ENCODE data around the gene LIMK2. TPM values are rescaled to one million over a fixed set of nuclear protein-coding genes. Genes with fewer than 3 reads are reported as not detected.
"Not testable (repeated sequence)": the region's sequence is repeated elsewhere in the genome, so short reads cannot be mapped to it uniquely, and the experiment has no call there.

Gene LIMK2
- total RNA-seq, 2 donors from 2014 or later = 390 to 657 TPM

GRCh38 chr22:31222736-31223135, 10.6 kb downstream of the LIMK2 start:
- Mint-ChIP-seq H3K27ac (peak overlapping the region; percentile 74 to 100), H3K27me3 (no peaks in the 10 kb centered on the region), H3K4me1 (ENCODE audit: low read depth in 2 of 2) (peaks cover 68 to 73% of the 10 kb centered on the region in 2 donors), H3K36me3 (peaks cover 36% of the 10 kb centered on the region), H3K4me3 (peak overlapping the region; percentile 83), H3K9me3 (no peaks in the 10 kb centered on the region)
- no peak for ATAC-seq
- no peak for DNase-seq (ENCODE audit: low spot score)

GRCh38 chr22:31223786-31224191, 11.7 kb downstream of the LIMK2 start:
- Mint-ChIP-seq H3K27me3 (no peaks in the 10 kb centered on the region), H3K9me3 (no peaks in the 10 kb centered on the region), H3K36me3 (peaks cover 34% of the 10 kb centered on the region), H3K27ac (peak overlapping the region; percentile 74 to 100), H3K4me1 (ENCODE audit: low read depth in 2 of 2) (peaks cover 67 to 75% of the 10 kb centered on the region in 2 donors), H3K4me3 (peak overlapping the region; percentile 83)
- DNase-seq (ENCODE audit: low spot score) (no peak), ATAC-seq (peak in 1 of 2 donors; percentile 45)

GRCh38 chr22:31224691-31225090, 12.6 kb downstream of the LIMK2 start:
- peaks cover 75 to 79% of the 10 kb centered on the region in 2 donors for H3K4me1 Mint-ChIP-seq (ENCODE audit: low read depth in 2 of 2)
- peak overlapping the region; percentile 74 to 100 for H3K27ac Mint-ChIP-seq

GRCh38 chr22:31227186-31227585, 15.1 kb downstream of the LIMK2 start:
- ATAC-seq = no peak
- peaks cover 75 to 82% of the 10 kb centered on the region in 2 donors for H3K4me1 Mint-ChIP-seq (ENCODE audit: low read depth in 2 of 2)

More at GRCh38 chr22:31224691-31225090, 12.6 kb downstream of the LIMK2 start:
- peaks cover 34% of the 10 kb centered on the region for H3K36me3 Mint-ChIP-seq
- H3K9me3 Mint-ChIP-seq; ATAC-seq; H3K27me3 Mint-ChIP-seq; DNase-seq (ENCODE audit: low spot score): not testable (repeated sequence)
- H3K4me3 Mint-ChIP-seq = peak overlapping the region; percentile 49

GRCh38 chr22:31229402-31230079, 17.4 kb downstream of the LIMK2 start:
- Mint-ChIP-seq H3K36me3 (peaks cover 32% of the 10 kb centered on the region), H3K4me1 (ENCODE audit: low read depth in 2 of 2) (peaks cover 77 to 83% of the 10 kb centered on the region in 2 donors), H3K4me3 (peak overlapping the region; percentile 83), H3K9me3 (no peaks in the 10 kb centered on the region), H3K27ac (peak overlapping the region; percentile 98 to 100), H3K27me3 (no peaks in the 10 kb centered on the region)
- ATAC-seq (peak; percentile 49 to 55), DNase-seq (ENCODE audit: low spot score) (no peak)

More at GRCh38 chr22:31227186-31227585, 15.1 kb downstream of the LIMK2 start:
- H3K4me3 Mint-ChIP-seq = peak overlapping the region; percentile 56
- peaks cover 25% of the 10 kb centered on the region for H3K36me3 Mint-ChIP-seq
- no peaks in the 10 kb centered on the region for H3K9me3 Mint-ChIP-seq
- H3K27me3 Mint-ChIP-seq = no peaks in the 10 kb centered on the region
- H3K27ac Mint-ChIP-seq = peak overlapping the region; percentile 98 to 100
- no peak for DNase-seq (ENCODE audit: low spot score)

- ATAC-seq = peak; percentile 83 to 89
- H3K27ac Mint-ChIP-seq = peak overlapping the region; percentile 98 to 100
- no peaks in the 10 kb centered on the region for H3K27me3 Mint-ChIP-seq
- peaks cover 36% of the 10 kb centered on the region for H3K36me3 Mint-ChIP-seq
- peak; percentile 86 for DNase-seq (ENCODE audit: low spot score)
- H3K4me3 Mint-ChIP-seq = peak overlapping the region; percentile 83
- peaks cover 78 to 84% of the 10 kb centered on the region in 2 donors for H3K4me1 Mint-ChIP-seq (ENCODE audit: low read depth in 2 of 2)
- H3K9me3 Mint-ChIP-seq = no peaks in the 10 kb centered on the region
Measured at GRCh38 chr22:31230155-31230870, 18.2 kb downstream of the LIMK2 start.

DNA sequence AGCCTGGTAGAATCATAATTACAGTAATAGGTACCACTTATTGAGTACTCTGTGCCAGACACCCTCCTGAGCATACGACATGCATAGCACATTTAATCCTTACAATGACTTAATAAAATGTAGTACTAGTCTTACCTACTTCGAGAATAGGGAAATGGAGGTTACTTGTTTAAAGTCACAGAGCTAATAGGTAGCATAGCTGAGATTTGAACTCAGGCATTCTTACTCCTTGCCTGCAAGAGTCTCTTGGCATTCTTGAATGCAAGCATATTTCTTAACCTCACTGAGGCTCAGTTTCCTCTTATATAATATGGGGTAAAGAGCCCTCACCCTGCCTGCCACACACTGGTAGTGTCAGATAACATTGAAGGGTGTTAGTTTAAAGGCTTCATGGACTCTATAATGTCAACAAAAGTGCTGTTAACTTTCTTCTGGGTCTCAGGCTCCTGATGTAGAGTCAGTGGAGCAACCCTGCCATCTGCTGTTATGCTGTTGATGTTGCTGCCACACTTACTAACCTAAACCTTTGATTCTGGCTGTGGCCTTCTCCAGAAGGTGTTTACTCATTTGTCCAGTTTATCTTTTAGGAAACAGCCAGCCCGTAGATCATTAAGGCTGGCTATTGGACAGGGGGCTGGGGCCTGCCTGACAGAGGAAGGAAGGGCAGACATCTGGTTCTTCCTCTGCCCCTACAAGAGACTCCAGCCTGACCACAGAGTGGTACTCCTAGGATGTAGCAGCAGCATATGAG, 18.9 kb downstream of the LIMK2 start:
- Mint-ChIP-seq H3K4me1 (ENCODE audit: low read depth in 2 of 2) (peaks cover 73 to 79% of the 10 kb centered on the region in 2 donors), H3K4me3 (peak overlapping the region; percentile 83), H3K27ac (peak overlapping the region; percentile 98 to 100), H3K36me3 (peaks cover 32% of the 10 kb centered on the region), H3K9me3 (no peaks in the 10 kb centered on the region), H3K27me3 (no peaks in the 10 kb centered on the region)
- peak; percentile 65 for DNase-seq (ENCODE audit: low spot score)
- ATAC-seq = peak; percentile 64 to 73

DNA sequence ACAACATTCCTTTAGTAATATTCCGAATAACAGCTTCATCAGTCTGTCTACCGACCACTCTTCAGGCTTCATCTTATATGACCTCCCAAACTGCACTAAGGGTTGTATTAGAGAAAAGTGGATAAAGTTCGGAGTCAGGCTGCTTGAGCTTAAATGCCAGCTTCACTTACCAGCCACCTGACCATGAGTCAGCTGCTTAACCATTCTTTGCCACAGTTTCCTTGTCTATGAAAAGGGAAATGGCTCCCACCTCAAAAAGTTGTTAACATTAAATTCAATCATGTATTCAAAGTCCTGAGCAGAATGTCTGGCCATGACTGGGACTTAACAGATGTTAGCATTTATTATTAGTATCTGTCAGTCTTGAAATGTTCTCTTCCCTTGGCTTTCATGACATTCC, 20.9 kb downstream of the LIMK2 start:
- peaks cover 26% of the 10 kb centered on the region for H3K36me3 Mint-ChIP-seq
- DNase-seq (ENCODE audit: low spot score) = no peak
- H3K27me3 Mint-ChIP-seq = no peaks in the 10 kb centered on the region
- peaks cover 61 to 66% of the 10 kb centered on the region in 2 donors for H3K4me1 Mint-ChIP-seq (ENCODE audit: low read depth in 2 of 2)
- peak overlapping the region; percentile 64 for H3K4me3 Mint-ChIP-seq
- ATAC-seq = no peak
- no peaks in the 10 kb centered on the region for H3K9me3 Mint-ChIP-seq
- peak overlapping the region; percentile 98 to 100 for H3K27ac Mint-ChIP-seq

GRCh38 chr22:31235081-31235480, 23.0 kb downstream of the LIMK2 start:
- H3K4me3 Mint-ChIP-seq = peak overlapping the region; percentile 91
- H3K27ac Mint-ChIP-seq = peak overlapping the region; percentile 98 to 100
- DNase-seq (ENCODE audit: low spot score) (peak; percentile 83), ATAC-seq (peak; percentile 29 to 61)
- no peaks in the 10 kb centered on the region for H3K9me3 Mint-ChIP-seq
- peaks cover 27% of the 10 kb centered on the region for H3K36me3 Mint-ChIP-seq
- no peaks in the 10 kb centered on the region for H3K27me3 Mint-ChIP-seq
- peaks cover 58 to 61% of the 10 kb centered on the region in 2 donors for H3K4me1 Mint-ChIP-seq (ENCODE audit: low read depth in 2 of 2)

DNA sequence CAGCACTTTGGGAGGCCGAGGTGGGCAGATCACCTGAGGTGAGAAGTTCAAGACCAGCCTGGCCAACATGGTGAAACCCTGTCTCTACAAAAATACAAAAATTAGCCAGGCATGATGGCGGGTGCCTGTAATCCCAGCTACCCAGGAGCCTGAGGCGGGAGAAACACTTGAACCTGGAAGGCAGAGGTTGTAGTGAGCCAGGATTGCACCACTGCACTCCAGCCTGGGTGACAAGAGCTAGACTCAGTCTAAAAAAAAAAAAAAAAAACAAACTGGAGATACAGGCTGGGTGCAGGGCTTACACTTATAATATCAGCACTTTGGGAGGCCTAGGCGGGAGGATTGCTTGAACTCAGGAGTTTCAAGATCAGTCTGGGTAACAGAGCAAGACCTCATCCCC, 23.9 kb downstream of the LIMK2 start:
- ATAC-seq; H3K9me3 Mint-ChIP-seq; H3K27me3 Mint-ChIP-seq; DNase-seq (ENCODE audit: low spot score): not testable (repeated sequence)
- Mint-ChIP-seq H3K4me3 (peak overlapping the region; percentile 91), H3K36me3 (peaks cover 30% of the 10 kb centered on the region), H3K4me1 (ENCODE audit: low read depth in 2 of 2) (peaks cover 56 to 58% of the 10 kb centered on the region in 2 donors), H3K27ac (peak overlapping the region; percentile 98 to 100)

DNA sequence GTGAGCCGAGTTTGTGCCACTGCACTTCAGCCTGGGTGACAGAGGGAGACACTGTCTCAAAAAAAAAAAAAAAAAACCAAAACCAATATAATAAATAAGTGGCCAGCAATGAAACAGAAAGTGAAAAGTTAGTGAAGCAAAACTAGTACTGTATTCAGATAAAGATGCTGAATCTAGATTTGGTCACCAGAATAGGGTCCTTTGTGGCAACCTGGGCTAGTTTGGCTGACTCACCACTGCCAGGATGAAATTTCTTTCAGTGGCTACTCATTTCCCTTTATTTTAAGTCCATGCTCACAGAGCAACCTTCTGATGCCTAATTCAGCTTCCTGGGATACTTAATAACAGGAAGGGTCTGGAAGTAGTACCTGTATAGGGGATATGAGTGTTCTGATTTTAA, 26.0 kb downstream of the LIMK2 start:
- H3K36me3 Mint-ChIP-seq = peaks cover 37% of the 10 kb centered on the region

GRCh38 chr22:31239771-31240370, 27.8 kb downstream of the LIMK2 start:
- ATAC-seq (no peak), DNase-seq (ENCODE audit: low spot score) (no peak)
- H3K9me3 Mint-ChIP-seq = no peaks in the 10 kb centered on the region
- peak overlapping the region; percentile 5 to 15 for H3K27ac Mint-ChIP-seq
- peaks cover 24% of the 10 kb centered on the region for H3K36me3 Mint-ChIP-seq
- peaks cover 39 to 49% of the 10 kb centered on the region in 2 donors for H3K4me1 Mint-ChIP-seq (ENCODE audit: low read depth in 2 of 2)
- H3K4me3 Mint-ChIP-seq = peak overlapping the region; percentile 61
- no peaks in the 10 kb centered on the region for H3K27me3 Mint-ChIP-seq

More for the DNA sequence above, 26.0 kb downstream of the LIMK2 start:
- no peaks in the 10 kb centered on the region for H3K27me3 Mint-ChIP-seq
- no peaks in the 10 kb centered on the region for H3K9me3 Mint-ChIP-seq
- no peak for DNase-seq (ENCODE audit: low spot score)
- H3K4me1 Mint-ChIP-seq (ENCODE audit: low read depth in 2 of 2) = peaks cover 55 to 60% of the 10 kb centered on the region in 2 donors
- H3K27ac Mint-ChIP-seq = peak overlapping the region; percentile 39 to 100
- peak; percentile 62 to 74 for ATAC-seq
- H3K4me3 Mint-ChIP-seq = peak overlapping the region; percentile 68

DNA sequence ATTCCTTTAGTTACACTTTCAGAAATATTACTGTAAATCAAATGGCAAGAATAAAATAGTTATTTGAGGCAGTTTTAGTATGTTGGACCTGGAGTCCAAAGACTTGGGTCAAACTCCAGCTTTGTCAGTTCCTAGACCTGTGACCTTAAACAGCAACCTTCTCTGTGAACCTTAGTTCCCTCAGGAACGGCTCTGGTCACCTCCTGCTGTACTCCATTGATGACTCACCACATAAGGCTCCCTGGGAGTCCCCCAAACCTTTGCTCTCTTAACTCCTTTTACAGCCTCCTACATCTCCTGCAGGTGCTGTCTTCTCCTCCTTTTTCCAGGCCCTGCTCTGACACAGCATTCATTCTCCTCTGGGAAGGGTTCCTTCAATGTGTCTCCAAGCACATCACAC, 29.1 kb downstream of the LIMK2 start:
- peak overlapping the region; percentile 61 for H3K4me3 Mint-ChIP-seq
- peak overlapping the region in 1 of 2 donors; percentile 30 for H3K27ac Mint-ChIP-seq

More for the DNA sequence above, 29.1 kb downstream of the LIMK2 start:
- Mint-ChIP-seq H3K27me3 (no peaks in the 10 kb centered on the region), H3K9me3 (no peaks in the 10 kb centered on the region), H3K4me1 (ENCODE audit: low read depth in 2 of 2) (peaks cover 37 to 47% of the 10 kb centered on the region in 2 donors), H3K36me3 (peaks cover 19% of the 10 kb centered on the region)
- ATAC-seq (no peak), DNase-seq (ENCODE audit: low spot score) (no peak)

Measured in natural killer cell treated with Interleukin-12 subunit alpha and Interleukin-12 subunit beta and Interleukin-15 and Interleukin-18, amount 100 ng/mL, for 72 hours (primary cell).